Inflammatory macrophage (primary cell): ENCODE results near the gene TUBGCP2.
"Not testable (repeated sequence)": the region's sequence is repeated elsewhere in the genome, so short reads cannot be mapped to it uniquely, and the experiment has no call there.

Source experiments
- DNase-seq, 2 donors: peaks; one replicate each; pipeline ENCODE4 v3.0.0-alpha.2; 2020 to 2022

The TUBGCP2 gene

GRCh38 chr10:133324198-133324792 is 15.6 kb upstream of the TUBGCP2 start:
- peak in 1 of 2 donors; percentile 27 for DNase-seq

GRCh38 chr10:133322064-133322709 is 13.5 kb upstream of the TUBGCP2 start:
- DNase-seq: not testable (repeated sequence)

GRCh38 chr10:133320852-133321422 is 12.3 kb upstream of the TUBGCP2 start:
- DNase-seq: peak in 1 of 2 donors; percentile 16

GRCh38 chr10:133318494-133319127 is 9.9 kb upstream of the TUBGCP2 start:
- peak; percentile 41 to 66 for DNase-seq

GRCh38 chr10:133316732-133317131 is 8.1 kb upstream of the TUBGCP2 start:
- DNase-seq: no peak

GRCh38 chr10:133316266-133316665 is 7.6 kb upstream of the TUBGCP2 start:
- no peak for DNase-seq

GRCh38 chr10:133315847-133316246 is 7.2 kb upstream of the TUBGCP2 start:
- DNase-seq: peak in 1 of 2 donors; percentile 19

- no peak for DNase-seq
These were observed 6.2 kb upstream of the TUBGCP2 start for GRCh38 chr10:133314911-133315310.

GRCh38 chr10:133313192-133313591 is 4.5 kb upstream of the TUBGCP2 start:
- DNase-seq: no peak

GRCh38 chr10:133312769-133313145 is 4.1 kb upstream of the TUBGCP2 start:
- no peak for DNase-seq

GRCh38 chr10:133312016-133312768 is 3.5 kb upstream of the TUBGCP2 start:
- DNase-seq: no peak

GRCh38 chr10:133311570-133311969 is 2.9 kb upstream of the TUBGCP2 start:
- no peak for DNase-seq

GRCh38 chr10:133310789-133311188 is 2.1 kb upstream of the TUBGCP2 start:
- DNase-seq: no peak

GRCh38 chr10:133310399-133310755 is 1.7 kb upstream of the TUBGCP2 start:
- DNase-seq: no peak

GRCh38 chr10:133309720-133310398 is 1.2 kb upstream of the TUBGCP2 start:
- no peak for DNase-seq

- peak; percentile 94 to 95 for DNase-seq
These were observed 538 bp upstream of the TUBGCP2 start for GRCh38 chr10:133309100-133309719.

GRCh38 chr10:133307776-133308420 is 774 bp downstream of the TUBGCP2 start:
- peak; percentile 25 to 53 for DNase-seq

- no peak for DNase-seq
These were observed 1.7 kb downstream of the TUBGCP2 start for GRCh38 chr10:133306941-133307379.

- DNase-seq: no peak
These were observed 2.6 kb downstream of the TUBGCP2 start for GRCh38 chr10:133306097-133306476.

GRCh38 chr10:133303206-133303605 is 5.5 kb downstream of the TUBGCP2 start:
- DNase-seq: no peak

- no peak for DNase-seq
These were observed 6.4 kb downstream of the TUBGCP2 start for GRCh38 chr10:133302230-133302629.
